Osteocyte (in vitro differentiated cells): ENCODE results near the gene EMP3. TPM values are rescaled to one million over a fixed set of nuclear protein-coding genes. Genes with fewer than 3 reads are reported as not detected.
"Not testable (repeated sequence)": the region's sequence is repeated elsewhere in the genome, so short reads cannot be mapped to it uniquely, and the experiment has no call there.

ENCODE experiments used
- DNase-seq: peaks from one replicate; pipeline ENCODE4 v3.0.0; 2021; ENCODE audit warnings: mixed read lengths; ENCODE audit not compliant: unreplicated experiment; ENCODE audit errors: extremely low spot score
- H3K27ac Mint-ChIP-seq: one replicate; pipeline ENCODE4 v1.8.0; 2021; ENCODE audit warnings: mild to moderate bottlenecking, mixed read lengths; ENCODE audit not compliant: unreplicated experiment
- H3K27me3 Mint-ChIP-seq: one replicate; pipeline ENCODE4 v1.8.0; 2021; ENCODE audit warnings: mixed read lengths; ENCODE audit not compliant: unreplicated experiment
- H3K36me3 Mint-ChIP-seq: one replicate; pipeline ENCODE4 v1.8.0; 2021; ENCODE audit warnings: mixed read lengths; ENCODE audit not compliant: unreplicated experiment
- H3K4me1 Mint-ChIP-seq: one replicate; pipeline ENCODE4 v1.8.0; 2021; ENCODE audit warnings: mixed read lengths; ENCODE audit not compliant: unreplicated experiment
- H3K4me3 Mint-ChIP-seq: one replicate; pipeline ENCODE4 v1.8.0; 2021; ENCODE audit warnings: mild to moderate bottlenecking, moderate library complexity, mixed read lengths; ENCODE audit not compliant: unreplicated experiment
- H3K9me3 Mint-ChIP-seq: one replicate; pipeline ENCODE4 v1.8.0; 2021; ENCODE audit warnings: mixed read lengths; ENCODE audit not compliant: unreplicated experiment
- CTCF ChIP-seq: fragments of 200-600 bp; sonication (generic); IDR thresholded peaks from 2 replicates; pipeline ENCODE4 v1.5.0; 2021; ENCODE audit warnings: antibody characterized with exemption, mild to moderate bottlenecking, moderate library complexity
- total RNA-seq: library from RNA; stranded (reverse); gene quantifications from 2 replicates; pipeline ENCODE4 v1.2.1, GENCODE V29; 2021

EMP3 gene
- total RNA-seq, 1 donor from 2014 or later, result 201 TPM

GRCh38 chr19:48303866-48304265 is 21.5 kb upstream of the EMP3 start:
- peaks cover 11% of the 10 kb centered on the region for H3K27me3 Mint-ChIP-seq
- no peaks in the 10 kb centered on the region for H3K36me3 Mint-ChIP-seq
- DNase-seq, result no peak
- no peaks in the 10 kb centered on the region for H3K9me3 Mint-ChIP-seq
- TF ChIP-seq CTCF, result no peak
- no peak overlapping the region for H3K4me3 Mint-ChIP-seq
- H3K27ac Mint-ChIP-seq, result no peak overlapping the region
- H3K4me1 Mint-ChIP-seq, result no peaks in the 10 kb centered on the region

GRCh38 chr19:48308631-48309586 is 16.4 kb upstream of the EMP3 start:
- peaks cover 5% of the 10 kb centered on the region for H3K27me3 Mint-ChIP-seq
- no peak for DNase-seq
- H3K4me3 Mint-ChIP-seq, result no peak overlapping the region
- no peaks in the 10 kb centered on the region for H3K9me3 Mint-ChIP-seq
- peaks cover 6% of the 10 kb centered on the region for H3K4me1 Mint-ChIP-seq
- H3K36me3 Mint-ChIP-seq, result no peaks in the 10 kb centered on the region
- TF ChIP-seq CTCF, result no peak
- H3K27ac Mint-ChIP-seq, result no peak overlapping the region

- H3K36me3 Mint-ChIP-seq, H3K27ac Mint-ChIP-seq, H3K4me3 Mint-ChIP-seq, H3K4me1 Mint-ChIP-seq, DNase-seq, H3K9me3 Mint-ChIP-seq, H3K27me3 Mint-ChIP-seq: not testable (repeated sequence)
These were observed 15.6 kb upstream of the EMP3 start for GRCh38 chr19:48309731-48310130.

GRCh38 chr19:48310227-48310626 is 15.1 kb upstream of the EMP3 start:
- no peak for DNase-seq
- Mint-ChIP-seq H3K36me3 (no peaks in the 10 kb centered on the region), H3K4me3 (no peak overlapping the region), H3K27ac (no peak overlapping the region), H3K9me3 (no peaks in the 10 kb centered on the region), H3K4me1 (peaks cover 6% of the 10 kb centered on the region), H3K27me3 (no peaks in the 10 kb centered on the region)
- TF ChIP-seq CTCF, result no peak

GRCh38 chr19:48311384-48311783 is 14.0 kb upstream of the EMP3 start:
- TF ChIP-seq CTCF, result no peak
- Mint-ChIP-seq H3K9me3 (no peaks in the 10 kb centered on the region), H3K27ac (no peak overlapping the region), H3K27me3 (no peaks in the 10 kb centered on the region), H3K4me1 (peaks cover 6% of the 10 kb centered on the region), H3K4me3 (no peak overlapping the region), H3K36me3 (no peaks in the 10 kb centered on the region)
- no peak for DNase-seq
